Endothelial cell of umbilical vein (primary cell): ENCODE measurements around the gene TAF4B.

Experiments
- CTCF ChIP-seq, 2 donors: IDR thresholded peaks; 1 replicate in 1 of 2; 2 replicates in 1 of 2; pipeline ENCODE4 v1.5.1; 2011; ENCODE audit warnings: low read length in 2 of 2, mild to moderate bottlenecking in 2 of 2, moderate library complexity in 2 of 2, control low read depth in 1 of 2, inconsistent platforms in 1 of 2, low read depth in 1 of 2; ENCODE audit not compliant: insufficient read depth in 1 of 2; ENCODE audit errors: extremely low read depth in 1 of 2
- GATA2 ChIP-seq: IDR thresholded peaks from 2 replicates; pipeline ENCODE4 v1.7.0; 2011; ENCODE audit warnings: low read depth, mild to moderate bottlenecking, moderate library complexity, mixed read lengths, low read length; ENCODE audit not compliant: insufficient read length, insufficient read depth
- POLR2A ChIP-seq: IDR thresholded peaks from 2 replicates; pipeline ENCODE4 v1.6.1; 2012; ENCODE audit warnings: low read depth, mild to moderate bottlenecking, control low read depth, low read length

GRCh38 chr18:26325771-26326170 lies 99.5 kb downstream of the TAF4B start:
- TF ChIP-seq CTCF (IDR thresholded peaks at IDR 0.05; ENCODE audit: extremely low read depth in 1 of 2, insufficient read depth in 1 of 2, low read depth in 1 of 2, low read length in 2 of 2) (no peak), POLR2A (no peak), GATA2 (no peak)
